Neutrophil (primary cell): ENCODE data around the gene PGM2L1.

Experiments
- H3K27ac ChIP-seq: fragments of 200-600 bp; sonication (generic); 2 replicates; pipeline ENCODE4 v1.5.1; 2016; ENCODE audit warnings: mild to moderate bottlenecking, moderate library complexity
- H3K27me3 ChIP-seq: fragments of 200-600 bp; sonication (generic); 2 replicates; pipeline ENCODE4 v1.6.0; 2016; ENCODE audit warnings: mild to moderate bottlenecking
- H3K36me3 ChIP-seq: fragments of 200-600 bp; sonication (generic); 2 replicates; pipeline ENCODE4 v1.5.1; 2017
- H3K4me1 ChIP-seq, 2 experiments: fragments of 200-600 bp in 1 of 2; sonication (generic) in 1 of 2; 1 replicate in 1 of 2; 2 replicates in 1 of 2; pipeline versions ENCODE4 v1.5.1 to v1.6.1; 2013 to 2016; ENCODE audit warnings: low read depth in 1 of 2, low read length in 1 of 2, mild to moderate bottlenecking in 1 of 2, moderate library complexity in 1 of 2; ENCODE audit not compliant: control insufficient read depth in 1 of 2, insufficient read depth in 1 of 2
- H3K4me3 ChIP-seq, 2 experiments: fragments of 200-600 bp in 1 of 2; sonication (generic) in 1 of 2; 1 replicate in 1 of 2; 2 replicates in 1 of 2; pipeline ENCODE4 v1.5.1; 2013 to 2016; ENCODE audit warnings: low read depth in 1 of 2, low read length in 1 of 2, mild to moderate bottlenecking in 1 of 2, moderate library complexity in 1 of 2
- H3K9me3 ChIP-seq: fragments of 200-600 bp; sonication (generic); 2 replicates; pipeline ENCODE4 v1.5.1; 2016
- CTCF ChIP-seq: fragments of 200-600 bp; sonication (generic); IDR thresholded peaks from 2 replicates; pipeline ENCODE4 v1.5.1; 2016; ENCODE audit warnings: antibody characterized with exemption

The PGM2L1 gene

GRCh38 chr11:74325649-74326645 lies 72.3 kb downstream of the PGM2L1 start:
- Histone ChIP-seq H3K27ac (no peak overlapping the region), H3K4me1 (peaks cover 0 to 3% of the 10 kb centered on the region in 2 experiments), H3K27me3 (peaks cover 9% of the 10 kb centered on the region)

GRCh38 chr11:74322667-74323066 lies 75.6 kb downstream of the PGM2L1 start:
- Histone ChIP-seq H3K4me3 (no peak overlapping the region), H3K27ac (no peak overlapping the region), H3K36me3 (no peaks in the 10 kb centered on the region), H3K4me1 (peaks cover 0 to 3% of the 10 kb centered on the region in 2 experiments), H3K9me3 (no peaks in the 10 kb centered on the region), H3K27me3 (peaks cover 9% of the 10 kb centered on the region)
- no peak for TF ChIP-seq CTCF

More at GRCh38 chr11:74325649-74326645, 72.3 kb downstream of the PGM2L1 start:
- no peak overlapping the region for H3K4me3 ChIP-seq
- H3K36me3 ChIP-seq, result no peaks in the 10 kb centered on the region
- no peak for TF ChIP-seq CTCF
- H3K9me3 ChIP-seq, result no peaks in the 10 kb centered on the region

- no peaks in the 10 kb centered on the region for H3K36me3 ChIP-seq
- H3K9me3 ChIP-seq, result no peaks in the 10 kb centered on the region
- peaks cover 0 to 3% of the 10 kb centered on the region in 2 experiments for H3K4me1 ChIP-seq
- TF ChIP-seq CTCF, result no peak
- no peak overlapping the region for H3K27ac ChIP-seq
- peaks cover 9% of the 10 kb centered on the region for H3K27me3 ChIP-seq
- H3K4me3 ChIP-seq, result no peak overlapping the region
Measured at GRCh38 chr11:74321487-74322188, 76.6 kb downstream of the PGM2L1 start.

- Histone ChIP-seq H3K4me3 (no peak overlapping the region), H3K27ac (no peak overlapping the region), H3K9me3 (no peaks in the 10 kb centered on the region), H3K27me3 (peaks cover 9% of the 10 kb centered on the region), H3K36me3 (no peaks in the 10 kb centered on the region), H3K4me1 (peaks cover 0 to 3% of the 10 kb centered on the region in 2 experiments)
- no peak for TF ChIP-seq CTCF
Measured at GRCh38 chr11:74320538-74320937, 77.7 kb downstream of the PGM2L1 start.

GRCh38 chr11:74319139-74319816 lies 79.0 kb downstream of the PGM2L1 start:
- H3K27me3 ChIP-seq, result peaks cover 9% of the 10 kb centered on the region
- H3K4me3 ChIP-seq, result no peak overlapping the region
- H3K36me3 ChIP-seq, result no peaks in the 10 kb centered on the region
- TF ChIP-seq CTCF, result no peak
- H3K4me1 ChIP-seq, result peaks cover 0 to 3% of the 10 kb centered on the region in 2 experiments
- no peak overlapping the region for H3K27ac ChIP-seq
- H3K9me3 ChIP-seq, result no peaks in the 10 kb centered on the region
